LNCaP clone FGC (cell line): ENCODE measurements around the gene CDC16.

Experiments
- DNase-seq: peaks from one replicate; pipeline ENCODE4 v3.0.0-alpha.2; 2011; ENCODE audit warnings: low read depth
- H3K4me3 ChIP-seq: 2 replicates; pipeline ENCODE4 v1.5.1; 2011; ENCODE audit warnings: mild to moderate bottlenecking, low read depth, low read length, control low read depth
- CTCF ChIP-seq: IDR thresholded peaks from 2 replicates; pipeline ENCODE4 v1.5.1; 2012; ENCODE audit warnings: mild to moderate bottlenecking; ENCODE audit not compliant: control insufficient read depth, insufficient read depth; ENCODE audit errors: extremely low read depth

Gene CDC16

GRCh38 chr13:114234266-114234644, 442 bp upstream of the CDC16 start:
- no peak for TF ChIP-seq CTCF
- no peak for DNase-seq
- peak overlapping the region; percentile 90 for H3K4me3 ChIP-seq

GRCh38 chr13:114235697-114236096, 1.0 kb downstream of the CDC16 start:
- no peak for TF ChIP-seq CTCF
- peak overlapping the region; percentile 90 for H3K4me3 ChIP-seq
- DNase-seq, result no peak

- peak overlapping the region; percentile 90 for H3K4me3 ChIP-seq
- no peak for DNase-seq
- no peak for TF ChIP-seq CTCF
These were observed 1.5 kb downstream of the CDC16 start for GRCh38 chr13:114236227-114236626.

- DNase-seq, result no peak
- no peak overlapping the region for H3K4me3 ChIP-seq
- TF ChIP-seq CTCF, result no peak
These were observed 2.9 kb downstream of the CDC16 start for GRCh38 chr13:114237415-114238112.

- no peak overlapping the region for H3K4me3 ChIP-seq
- DNase-seq, result no peak
- TF ChIP-seq CTCF, result no peak
These were observed 7.2 kb downstream of the CDC16 start for GRCh38 chr13:114241918-114242317.

- TF ChIP-seq CTCF, result no peak
- no peak overlapping the region for H3K4me3 ChIP-seq
- no peak for DNase-seq
These were observed 9.3 kb downstream of the CDC16 start for GRCh38 chr13:114243971-114244370.

- no peak overlapping the region for H3K4me3 ChIP-seq
- no peak for TF ChIP-seq CTCF
- DNase-seq, result no peak
These were observed 9.9 kb downstream of the CDC16 start for GRCh38 chr13:114244637-114245036.
